H9 (cell line): ENCODE data around the gene RNLS. TPM values are rescaled to one million over a fixed set of nuclear protein-coding genes. Genes with fewer than 3 reads are reported as not detected.

Source experiments
- DNase-seq: peaks from one replicate; pipeline ENCODE4 v3.0.0-alpha.2; 2017
- H2AFZ ChIP-seq: one replicate; pipeline ENCODE4 v1.6.1; 2013; ENCODE audit warnings: mild to moderate bottlenecking, low read length, control low read depth, moderate library complexity
- H2AK5ac ChIP-seq: 2 replicates; pipeline ENCODE4 v1.6.1; 2013; ENCODE audit warnings: low read length, control low read depth, mixed read lengths; ENCODE audit not compliant: insufficient read length
- H2BK120ac ChIP-seq: one replicate; pipeline ENCODE4 v1.6.1; 2013; ENCODE audit warnings: low read depth, mild to moderate bottlenecking, low read length, control low read depth, inconsistent platforms; ENCODE audit not compliant: poor library complexity, severe bottlenecking
- H2BK12ac ChIP-seq: 2 replicates; pipeline ENCODE4 v1.6.1; 2013; ENCODE audit warnings: low read length, control low read depth, mixed read lengths, low read depth; ENCODE audit not compliant: insufficient read length
- H2BK15ac ChIP-seq: 2 replicates; pipeline ENCODE4 v1.6.1; 2013; ENCODE audit warnings: low read depth, low read length, control low read depth
- H2BK20ac ChIP-seq: one replicate; pipeline ENCODE4 v1.6.1; 2013; ENCODE audit warnings: low read depth, mild to moderate bottlenecking, low read length, control low read depth, inconsistent platforms; ENCODE audit not compliant: poor library complexity, severe bottlenecking
- H2BK5ac ChIP-seq: 2 replicates; pipeline ENCODE4 v1.6.1; 2013; ENCODE audit warnings: low read length, control low read depth, mixed read lengths; ENCODE audit not compliant: insufficient read length
- H3K14ac ChIP-seq: 2 replicates; pipeline ENCODE4 v1.6.1; 2013; ENCODE audit warnings: low read length, control low read depth; ENCODE audit not compliant: insufficient read depth
- H3K18ac ChIP-seq: 2 replicates; pipeline ENCODE4 v1.6.1; 2013; ENCODE audit warnings: low read depth, mild to moderate bottlenecking, mixed read lengths, low read length, control low read depth; ENCODE audit not compliant: insufficient read length
- H3K23ac ChIP-seq: 2 replicates; pipeline ENCODE4 v1.6.1; 2013; ENCODE audit warnings: low read length, control low read depth, mixed read lengths, low read depth; ENCODE audit not compliant: insufficient read length
- H3K23me2 ChIP-seq: 2 replicates; pipeline ENCODE4 v1.6.1; 2013; ENCODE audit warnings: low read depth, mild to moderate bottlenecking, mixed read lengths, low read length, control low read depth; ENCODE audit not compliant: insufficient read length, poor library complexity, severe bottlenecking
- H3K27ac ChIP-seq: 2 replicates; pipeline ENCODE4 v1.5.1; 2013; ENCODE audit warnings: low read length, control low read depth, mixed read lengths, low read depth; ENCODE audit not compliant: insufficient read length
- H3K27me3 ChIP-seq: 2 replicates; pipeline ENCODE4 v1.6.1; 2013; ENCODE audit warnings: low read length, control low read depth, inconsistent platforms; ENCODE audit not compliant: insufficient read depth
- H3K4ac ChIP-seq: 2 replicates; pipeline ENCODE4 v1.6.1; 2013; ENCODE audit warnings: low read depth, mild to moderate bottlenecking, control low read depth, inconsistent platforms, low read length, moderate library complexity
- H3K4me1 ChIP-seq: 2 replicates; pipeline ENCODE4 v1.6.1; 2013; ENCODE audit warnings: low read length, control low read depth, inconsistent platforms; ENCODE audit not compliant: insufficient read depth
- H3K4me2 ChIP-seq: 2 replicates; pipeline ENCODE4 v1.6.1; 2013; ENCODE audit warnings: low read length, control low read depth, mixed read lengths; ENCODE audit not compliant: insufficient read length, insufficient read depth
- H3K56ac ChIP-seq: 2 replicates; pipeline ENCODE4 v1.6.1; 2013; ENCODE audit warnings: low read depth, mild to moderate bottlenecking, mixed read lengths, low read length, control low read depth; ENCODE audit not compliant: insufficient read length
- H3K79me1 ChIP-seq: 2 replicates; pipeline ENCODE4 v1.6.1; 2013; ENCODE audit warnings: low read depth, mild to moderate bottlenecking, moderate library complexity, low read length, control low read depth, inconsistent platforms; ENCODE audit not compliant: insufficient read depth, poor library complexity, severe bottlenecking
- H3K79me2 ChIP-seq: 2 replicates; pipeline ENCODE4 v1.6.1; 2013; ENCODE audit warnings: low read length, control low read depth, inconsistent platforms; ENCODE audit not compliant: insufficient read depth
- H3K9ac ChIP-seq: 2 replicates; pipeline ENCODE4 v1.6.1; 2013; ENCODE audit warnings: low read length, control low read depth, mixed read lengths; ENCODE audit not compliant: insufficient read length; ENCODE audit errors: extremely low read depth
- H3K9me3 ChIP-seq: one replicate; pipeline ENCODE4 v1.6.1; 2013; ENCODE audit warnings: low read depth, low read length, inconsistent platforms; ENCODE audit not compliant: control insufficient read depth
- H3T11ph ChIP-seq: one replicate; pipeline ENCODE4 v1.6.1; 2013; ENCODE audit warnings: mild to moderate bottlenecking, low read length, control low read depth, inconsistent platforms
- H4K20me1 ChIP-seq: one replicate; pipeline ENCODE4 v1.6.1; 2013; ENCODE audit not compliant: control insufficient read depth, insufficient read length, insufficient read depth
- H4K5ac ChIP-seq: 2 replicates; pipeline ENCODE4 v1.6.1; 2013; ENCODE audit warnings: low read depth, mild to moderate bottlenecking, mixed read lengths, low read length, control low read depth; ENCODE audit not compliant: insufficient read length
- H4K8ac ChIP-seq: replicated peaks from 2 replicates; pipeline ENCODE4 v1.6.1; 2013; ENCODE audit warnings: low read length, control low read depth, mixed read lengths, low read depth; ENCODE audit not compliant: insufficient read length
- H4K91ac ChIP-seq: 2 replicates; pipeline ENCODE4 v1.6.1; 2013; ENCODE audit warnings: low read depth, mild to moderate bottlenecking, moderate library complexity, mixed read lengths, low read length, control low read depth; ENCODE audit not compliant: insufficient read length
- H3K27ac Mint-ChIP-seq, 3 experiments: 2 replicates in 2 of 3; 3 replicates in 1 of 3; pipeline ENCODE4 v1.8.0; 2020 to 2021; ENCODE audit warnings: mixed read lengths in 3 of 3, mild to moderate bottlenecking in 1 of 3, moderate library complexity in 1 of 3
- H3K27me3 Mint-ChIP-seq: 2 replicates; pipeline ENCODE4 v1.8.0; 2021; ENCODE audit warnings: low read depth, mild to moderate bottlenecking, moderate library complexity, mixed read lengths
- H3K36me3 Mint-ChIP-seq, 3 experiments: 2 replicates in 2 of 3; 3 replicates in 1 of 3; pipeline ENCODE4 v1.8.0; 2020 to 2021; ENCODE audit warnings: low read depth in 3 of 3, mixed read lengths in 3 of 3; ENCODE audit not compliant: insufficient read depth in 1 of 3
- H3K4me1 Mint-ChIP-seq, 2 experiments: 2 replicates each; pipeline ENCODE4 v1.8.0; 2020; ENCODE audit warnings: mixed read lengths in 2 of 2
- H3K4me3 Mint-ChIP-seq, 2 experiments: 2 replicates in 1 of 2; 3 replicates in 1 of 2; pipeline ENCODE4 v1.8.0; 2020 to 2021; ENCODE audit warnings: mild to moderate bottlenecking in 2 of 2, mixed read lengths in 2 of 2, moderate library complexity in 1 of 2
- H3K9me3 Mint-ChIP-seq, 2 experiments: 2 replicates in 1 of 2; 3 replicates in 1 of 2; pipeline ENCODE4 v1.8.0; 2020; ENCODE audit warnings: mild to moderate bottlenecking in 2 of 2, mixed read lengths in 2 of 2, moderate library complexity in 1 of 2
- WGBS: extraction: QIAGEN DNeasy Blood & Tissue Kit; methylation state at CpG from one replicate; pipeline ENCODE4 v1.1.7; 2013; ENCODE audit warnings: missing lambda C conversion rate, low lambda C conversion rate, mixed read lengths; ENCODE audit not compliant: insufficient read length; ENCODE audit errors: extremely low coverage; 5-methylcytosine and 5-hydroxymethylcytosine counted together
- total RNA-seq: library from RNA; stranded (reverse); gene quantifications from 2 replicates; pipeline ENCODE4 v1.2.1, GENCODE V29; 2021
- TF ChIP-seq, protein P1 (sequence below): fragments of 200-600 bp; sonication (generic); conservative IDR thresholded peaks from 3 replicates; pipeline ENCODE4 v1.8.0; 2021; ENCODE audit warnings: antibody characterized with exemption, mild to moderate bottlenecking

The RNLS gene
- total RNA-seq, 1 experiment from 2014 or later: 7.5 TPM

DNA sequence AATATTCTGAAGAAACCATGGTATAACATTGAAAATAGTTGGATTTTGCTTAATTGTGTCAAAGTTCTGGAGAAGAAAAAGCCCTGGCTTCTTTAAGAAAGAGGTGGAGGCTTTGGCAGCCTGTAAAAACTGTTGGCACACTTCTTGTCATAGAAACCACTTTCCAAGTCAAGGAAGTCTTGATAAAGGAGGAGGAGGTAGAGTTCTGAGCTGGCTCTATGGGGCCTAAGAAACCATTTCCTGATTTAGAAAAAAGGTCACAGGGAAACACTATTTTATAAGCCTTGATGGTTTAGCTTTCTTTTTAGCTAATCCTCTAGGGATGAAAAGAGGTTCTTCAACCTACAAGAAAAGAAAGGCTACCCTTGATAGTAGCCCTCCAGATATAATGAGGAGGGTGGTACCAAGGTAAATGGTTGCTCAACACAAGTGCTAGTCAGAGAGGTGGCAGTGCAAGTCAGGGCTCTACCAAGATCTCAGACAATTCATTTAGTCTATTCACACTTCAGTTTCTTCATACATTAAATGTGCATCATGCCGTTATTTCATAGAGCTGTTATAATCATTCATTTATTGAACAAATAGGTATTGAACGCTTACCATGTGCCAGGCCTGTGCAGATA, 346.9 kb downstream of the RNLS start:
- Mint-ChIP-seq H3K36me3 (no peaks in the 10 kb centered on the region; a peak in 1 of 7 replicates), H3K4me1 (peaks cover 10 to 12% of the 10 kb centered on the region in 2 experiments), H3K4me3 (no peak overlapping the region), H3K27me3 (no peaks in the 10 kb centered on the region), H3K9me3 (no peaks in the 10 kb centered on the region), H3K27ac (no peak overlapping the region)
- Histone ChIP-seq H3K18ac (no peak overlapping the region), H3K27ac (no peak overlapping the region), H3K23ac (no peak overlapping the region), H2BK120ac (no peak overlapping the region), H3K14ac (no peak overlapping the region), H2BK15ac (no peak overlapping the region), H3K4ac (no peak overlapping the region), H3K4me2 (no peak overlapping the region), H2BK5ac (no peak overlapping the region), H4K91ac (no peak overlapping the region), H2AK5ac (no peak overlapping the region), H3K9ac (no peak overlapping the region), H4K5ac (no peak overlapping the region), H3K23me2 (no peaks in the 10 kb centered on the region), H2BK12ac (no peak overlapping the region), H4K20me1 (no peaks in the 10 kb centered on the region), H3T11ph (no peak overlapping the region), H2BK20ac (no peak overlapping the region), H4K8ac (no peak overlapping the region), H3K9me3 (no peaks in the 10 kb centered on the region), H2AFZ (no peak overlapping the region), H3K4me1 (no peaks in the 10 kb centered on the region), H3K27me3 (no peaks in the 10 kb centered on the region), H3K56ac (no peak overlapping the region), H3K79me1 (no peaks in the 10 kb centered on the region), H3K79me2 (no peaks in the 10 kb centered on the region)
- DNase-seq: no peak
- TF ChIP-seq, protein P1, sequence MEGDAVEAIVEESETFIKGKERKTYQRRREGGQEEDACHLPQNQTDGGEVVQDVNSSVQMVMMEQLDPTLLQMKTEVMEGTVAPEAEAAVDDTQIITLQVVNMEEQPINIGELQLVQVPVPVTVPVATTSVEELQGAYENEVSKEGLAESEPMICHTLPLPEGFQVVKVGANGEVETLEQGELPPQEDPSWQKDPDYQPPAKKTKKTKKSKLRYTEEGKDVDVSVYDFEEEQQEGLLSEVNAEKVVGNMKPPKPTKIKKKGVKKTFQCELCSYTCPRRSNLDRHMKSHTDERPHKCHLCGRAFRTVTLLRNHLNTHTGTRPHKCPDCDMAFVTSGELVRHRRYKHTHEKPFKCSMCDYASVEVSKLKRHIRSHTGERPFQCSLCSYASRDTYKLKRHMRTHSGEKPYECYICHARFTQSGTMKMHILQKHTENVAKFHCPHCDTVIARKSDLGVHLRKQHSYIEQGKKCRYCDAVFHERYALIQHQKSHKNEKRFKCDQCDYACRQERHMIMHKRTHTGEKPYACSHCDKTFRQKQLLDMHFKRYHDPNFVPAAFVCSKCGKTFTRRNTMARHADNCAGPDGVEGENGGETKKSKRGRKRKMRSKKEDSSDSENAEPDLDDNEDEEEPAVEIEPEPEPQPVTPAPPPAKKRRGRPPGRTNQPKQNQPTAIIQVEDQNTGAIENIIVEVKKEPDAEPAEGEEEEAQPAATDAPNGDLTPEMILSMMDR: no peak
- no CpG with 5 or more reads among the region's 2 CpGs for WGBS
